ACC112 (cell line): Measurements from ENCODE around the gene EEF1G.
"Not testable (repeated sequence)": the region's sequence is repeated elsewhere in the genome, so short reads cannot be mapped to it uniquely, and the experiment has no call there.

Experiments used
- H2AFZ ChIP-seq: fragments of 200-600 bp; sonication (generic); one replicate; pipeline ENCODE4 v1.6.0; 2017; ENCODE audit warnings: antibody characterized with exemption, low read length; ENCODE audit not compliant: unreplicated experiment
- H3K27ac ChIP-seq: fragments of 200-600 bp; sonication (generic); 2 replicates; pipeline ENCODE4 v1.5.1; 2014; ENCODE audit warnings: low read depth, mild to moderate bottlenecking, antibody characterized with exemption, low read length, moderate library complexity
- H3K27me3 ChIP-seq: fragments of 200-600 bp; sonication (generic); 2 replicates; pipeline ENCODE4 v1.6.1; 2014; ENCODE audit warnings: mild to moderate bottlenecking, antibody characterized with exemption, low read length, moderate library complexity, mixed read lengths; ENCODE audit not compliant: insufficient read depth
- H3K36me3 ChIP-seq: fragments of 200-600 bp; sonication (generic); 2 replicates; pipeline ENCODE4 v1.6.1; 2016; ENCODE audit warnings: mild to moderate bottlenecking, antibody characterized with exemption, low read length, moderate library complexity, mixed read lengths; ENCODE audit not compliant: insufficient read depth
- H3K4me1 ChIP-seq: fragments of 200-600 bp; sonication (generic); one replicate; pipeline ENCODE4 v1.6.1; 2016; ENCODE audit warnings: low read length, mixed read lengths; ENCODE audit not compliant: insufficient read depth, unreplicated experiment, control insufficient read depth
- H3K4me3 ChIP-seq: fragments of 200-600 bp; sonication (generic); 2 replicates; pipeline ENCODE4 v1.5.1; 2014; ENCODE audit warnings: mild to moderate bottlenecking, low read depth, low read length
- H3K79me2 ChIP-seq: fragments of 200-600 bp; sonication (generic); one replicate; pipeline ENCODE4 v1.6.0; 2016; ENCODE audit warnings: low read length; ENCODE audit not compliant: control insufficient read depth, unreplicated experiment, insufficient read depth

EEF1G gene

DNA sequence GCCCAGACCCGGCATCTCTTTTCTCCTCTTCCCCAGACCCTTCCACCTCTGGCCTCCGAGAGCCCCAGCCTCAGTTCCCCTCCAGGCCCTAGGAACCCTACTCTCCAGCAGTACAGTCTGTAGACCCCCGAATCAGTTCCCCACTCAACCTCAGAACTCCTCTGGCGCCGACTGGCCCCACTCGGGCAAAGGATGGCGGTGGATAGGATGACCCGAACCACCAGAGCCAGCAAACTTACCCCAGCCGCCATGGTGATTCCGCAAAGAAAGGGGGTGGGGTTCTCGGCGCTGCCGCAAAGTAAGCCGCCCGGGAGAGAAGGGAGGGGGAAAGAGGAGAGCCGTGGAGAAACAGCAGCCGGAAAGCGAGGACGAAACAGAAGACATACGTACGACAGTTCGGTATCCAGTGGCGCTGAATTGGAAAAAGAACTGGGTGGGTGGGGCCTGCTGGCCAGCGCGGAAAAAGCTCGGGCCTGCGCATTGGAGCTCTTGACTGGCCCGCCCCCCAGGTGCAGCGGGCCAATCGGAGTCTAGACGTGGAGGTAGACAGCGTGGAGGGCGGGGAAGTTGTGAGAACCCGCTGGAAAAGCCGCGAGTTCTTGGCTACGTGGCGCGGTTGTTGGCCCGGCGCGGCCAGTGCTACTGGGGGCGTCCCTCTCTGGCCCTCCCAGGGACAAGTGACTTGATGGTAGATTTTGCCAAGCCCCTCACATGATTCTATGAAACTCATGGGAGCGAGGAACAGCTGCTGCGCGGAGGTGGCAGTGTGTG, at the start of gene EEF1G:
EEF1G (minus strand) TSS at position 300 of the 771 bp plus-strand sequence; CDS start at position 251, 49 bp downstream.
- peaks cover 23% of the 10 kb centered on the region; the same call in 1 of the 2 replicates for H3K36me3 ChIP-seq
- peak within 1 kb of the TSS; percentile 86 for H3K4me3 ChIP-seq
- peak within 1 kb of the TSS; percentile 80 for H3K27ac ChIP-seq
- peak within 1 kb of the TSS; percentile 49 for H2AFZ ChIP-seq
- peaks cover 73% of the 10 kb centered on the region for H3K79me2 ChIP-seq
- H3K4me1 ChIP-seq, result peaks cover 46% of the 10 kb centered on the region
- H3K27me3 ChIP-seq, result no peaks in the 10 kb centered on the region

- Histone ChIP-seq H3K27me3 (no peaks in the 10 kb centered on the region), H2AFZ (no peak overlapping the region), H3K4me3 (peak overlapping the region; percentile 85; the same call in 1 of the 2 replicates), H3K4me1 (peaks cover 13% of the 10 kb centered on the region), H3K36me3 (peaks cover 4% of the 10 kb centered on the region; the same call in 1 of the 2 replicates), H3K79me2 (peaks cover 4% of the 10 kb centered on the region), H3K27ac (peak overlapping the region; percentile 93)
Measured at GRCh38 chr11:62622476-62623089, 48.9 kb upstream of the EEF1G start.

DNA sequence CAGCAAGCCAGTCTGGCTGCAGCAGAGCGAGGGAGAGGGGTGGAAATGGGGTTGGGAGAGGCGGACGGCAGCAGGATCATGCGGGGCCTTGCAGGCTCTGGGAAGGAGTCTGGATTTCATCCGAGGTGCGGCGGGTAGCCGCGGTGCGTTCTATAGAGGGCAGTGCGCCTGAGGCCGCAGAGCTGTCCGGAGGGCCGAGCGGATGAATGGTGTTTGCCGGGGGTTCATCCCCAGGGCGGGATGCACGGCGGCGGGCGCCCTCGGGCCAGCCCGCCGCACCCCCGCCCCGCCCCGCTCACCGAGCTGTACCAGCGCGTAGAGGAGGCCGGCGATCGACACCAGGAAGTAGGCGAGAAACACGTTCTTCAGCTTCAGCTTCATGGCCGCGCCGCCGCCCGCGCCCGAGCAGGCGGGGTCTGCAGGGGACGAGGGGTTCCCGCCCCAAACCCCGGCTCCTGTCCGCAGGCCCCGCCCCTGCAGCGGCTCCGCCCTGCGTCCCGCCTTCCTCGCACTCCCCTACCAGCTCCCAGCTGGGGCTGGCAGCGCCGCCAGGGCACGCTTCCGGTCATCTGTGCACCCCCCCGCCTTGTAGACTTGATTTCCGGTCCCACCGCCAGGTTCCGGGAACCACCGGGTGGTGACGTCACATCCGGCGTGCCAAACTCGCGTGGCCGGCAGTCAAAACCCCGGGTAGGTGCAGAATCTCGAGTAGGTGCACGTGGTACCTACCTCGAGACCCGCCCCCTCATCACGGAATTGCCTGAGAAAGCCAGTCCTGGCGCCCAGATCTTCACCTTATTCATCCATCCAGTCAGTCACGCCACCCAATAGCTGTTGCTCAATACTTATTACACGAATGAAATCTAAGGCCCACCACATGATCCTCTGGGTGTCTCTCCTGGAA, 48.1 kb upstream of the EEF1G start, which contains the start of gene B3GAT3:
B3GAT3 (minus strand) TSS at position 420 of the 904 bp plus-strand sequence; CDS start at position 381, 39 bp downstream.
- Histone ChIP-seq H3K79me2 (peaks cover 4% of the 10 kb centered on the region), H3K4me1 (peaks cover 13% of the 10 kb centered on the region), H2AFZ (no peak within 1 kb of the TSS), H3K36me3 (peaks cover 4% of the 10 kb centered on the region; the same call in 1 of the 2 replicates), H3K27ac (peak within 1 kb of the TSS; percentile 93), H3K27me3 (no peaks in the 10 kb centered on the region), H3K4me3 (peak within 1 kb of the TSS; percentile 85)

DNA sequence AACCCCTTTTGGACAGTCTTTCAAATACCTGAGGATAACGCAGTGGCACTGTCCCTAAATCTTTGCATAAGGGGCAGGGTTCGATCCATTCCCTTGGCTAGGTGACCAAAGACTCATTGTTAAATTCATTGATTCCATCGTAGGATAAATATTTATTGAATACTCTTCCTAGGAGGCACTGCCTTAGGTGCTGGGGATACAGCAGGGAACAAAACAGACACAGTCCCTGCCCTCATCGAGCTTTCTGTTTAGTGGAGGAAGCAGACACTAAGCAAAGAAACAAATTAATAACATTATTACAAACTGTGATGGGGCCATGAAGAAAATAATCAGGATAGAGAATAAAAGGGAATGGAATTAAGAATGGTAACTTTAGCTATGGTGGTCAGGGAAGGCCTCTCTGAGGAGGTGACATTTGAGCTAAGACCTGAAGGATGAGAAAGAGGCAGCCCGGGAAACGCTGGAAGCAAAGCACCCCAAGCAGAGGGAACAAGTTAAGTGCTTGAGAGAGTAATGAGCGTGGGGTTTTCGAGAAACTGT, 47.4 kb upstream of the EEF1G start:
- peak overlapping the region; percentile 93 for H3K27ac ChIP-seq

GRCh38 chr11:62616957-62617356, 43.3 kb upstream of the EEF1G start:
- not testable (repeated sequence) for H3K79me2 ChIP-seq

More for the DNA sequence above, 47.4 kb upstream of the EEF1G start:
- no peaks in the 10 kb centered on the region for H3K27me3 ChIP-seq
- no peaks in the 10 kb centered on the region for H3K36me3 ChIP-seq
- H3K4me3 ChIP-seq, result peak overlapping the region; percentile 85
- peaks cover 4% of the 10 kb centered on the region for H3K79me2 ChIP-seq
- no peak overlapping the region for H2AFZ ChIP-seq
- H3K4me1 ChIP-seq, result peaks cover 13% of the 10 kb centered on the region

DNA sequence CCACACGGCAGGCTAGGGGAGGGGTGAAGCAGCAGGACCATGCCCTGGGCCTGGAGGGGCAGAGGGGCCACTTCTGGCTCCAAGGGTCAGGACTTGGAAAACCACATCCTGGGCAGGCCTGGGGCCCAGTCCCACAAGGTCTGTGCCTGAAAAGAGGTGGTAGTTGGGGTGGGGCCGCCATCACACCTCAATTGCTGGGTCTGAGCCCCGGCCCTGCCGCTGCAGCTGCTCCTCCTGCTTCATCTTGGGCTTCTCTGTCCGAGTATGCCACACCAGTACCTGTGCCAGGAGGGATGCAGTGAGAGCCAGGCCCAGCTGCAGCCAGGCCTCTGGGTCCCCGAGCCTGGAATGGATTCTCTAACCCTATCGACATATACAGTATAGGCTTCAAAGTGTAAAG, 41.8 kb upstream of the EEF1G start:
- Histone ChIP-seq H3K79me2 (peaks cover 10% of the 10 kb centered on the region), H3K4me3 (no peak overlapping the region), H2AFZ (no peak overlapping the region), H3K27ac (no peak overlapping the region), H3K27me3 (no peaks in the 10 kb centered on the region), H3K4me1 (peaks cover 24% of the 10 kb centered on the region), H3K36me3 (no peaks in the 10 kb centered on the region)

More at GRCh38 chr11:62616957-62617356, 43.3 kb upstream of the EEF1G start:
- H3K36me3 ChIP-seq, H3K4me3 ChIP-seq, H2AFZ ChIP-seq, H3K27ac ChIP-seq, H3K27me3 ChIP-seq: not testable (repeated sequence)
- H3K4me1 ChIP-seq, result peaks cover 20% of the 10 kb centered on the region

DNA sequence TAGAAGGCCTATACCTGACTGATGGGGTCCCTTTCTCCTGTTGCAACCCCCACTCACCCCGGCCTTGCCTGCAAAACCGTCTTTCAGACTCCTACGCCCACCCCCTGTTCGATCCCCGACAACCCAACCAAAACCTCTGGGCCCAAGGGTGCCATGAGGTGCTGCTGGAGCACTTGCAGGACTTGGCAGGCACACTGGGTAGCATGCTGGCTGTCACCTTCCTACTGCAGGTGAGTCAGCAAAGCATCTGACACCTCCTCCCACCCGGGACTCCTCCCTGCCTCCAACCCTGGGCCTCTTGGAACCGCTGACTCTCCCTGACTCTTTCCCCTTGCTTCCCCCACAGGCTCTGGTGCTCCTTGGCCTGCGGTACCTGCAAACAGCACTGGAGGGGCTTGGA, 40.6 kb upstream of the EEF1G start:
- Histone ChIP-seq H3K4me1 (peaks cover 20% of the 10 kb centered on the region), H3K4me3 (no peak overlapping the region), H2AFZ (no peak overlapping the region), H3K27ac (no peak overlapping the region), H3K79me2 (peaks cover 9% of the 10 kb centered on the region), H3K27me3 (no peaks in the 10 kb centered on the region), H3K36me3 (no peaks in the 10 kb centered on the region)

DNA sequence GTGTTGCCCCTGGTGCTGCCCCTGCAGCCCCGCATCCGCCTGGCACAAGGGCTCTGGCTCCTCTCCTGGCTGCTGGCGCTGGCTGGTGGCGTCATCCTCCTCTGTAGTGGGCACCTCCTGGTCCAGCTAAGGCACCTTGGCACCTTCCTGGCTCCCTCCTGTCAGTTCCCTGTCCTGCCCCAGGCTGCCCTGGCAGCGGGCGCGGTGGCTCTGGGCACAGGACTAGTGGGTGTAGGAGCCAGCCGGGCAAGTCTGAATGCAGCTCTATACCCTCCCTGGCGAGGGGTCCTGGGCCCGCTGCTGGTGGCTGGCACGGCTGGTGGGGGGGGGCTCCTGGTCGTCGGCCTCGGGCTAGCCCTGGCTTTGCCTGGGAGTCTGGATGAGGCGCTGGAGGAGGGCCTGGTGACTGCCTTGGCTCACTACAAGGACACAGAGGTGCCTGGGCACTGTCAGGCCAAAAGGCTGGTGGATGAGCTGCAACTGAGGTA, 39.6 kb upstream of the EEF1G start:
- Histone ChIP-seq H2AFZ (no peak overlapping the region), H3K36me3 (no peaks in the 10 kb centered on the region), H3K79me2 (peaks cover 8% of the 10 kb centered on the region), H3K4me3 (no peak overlapping the region), H3K27me3 (no peaks in the 10 kb centered on the region), H3K27ac (peak overlapping the region; percentile 56), H3K4me1 (peaks cover 20% of the 10 kb centered on the region)

DNA sequence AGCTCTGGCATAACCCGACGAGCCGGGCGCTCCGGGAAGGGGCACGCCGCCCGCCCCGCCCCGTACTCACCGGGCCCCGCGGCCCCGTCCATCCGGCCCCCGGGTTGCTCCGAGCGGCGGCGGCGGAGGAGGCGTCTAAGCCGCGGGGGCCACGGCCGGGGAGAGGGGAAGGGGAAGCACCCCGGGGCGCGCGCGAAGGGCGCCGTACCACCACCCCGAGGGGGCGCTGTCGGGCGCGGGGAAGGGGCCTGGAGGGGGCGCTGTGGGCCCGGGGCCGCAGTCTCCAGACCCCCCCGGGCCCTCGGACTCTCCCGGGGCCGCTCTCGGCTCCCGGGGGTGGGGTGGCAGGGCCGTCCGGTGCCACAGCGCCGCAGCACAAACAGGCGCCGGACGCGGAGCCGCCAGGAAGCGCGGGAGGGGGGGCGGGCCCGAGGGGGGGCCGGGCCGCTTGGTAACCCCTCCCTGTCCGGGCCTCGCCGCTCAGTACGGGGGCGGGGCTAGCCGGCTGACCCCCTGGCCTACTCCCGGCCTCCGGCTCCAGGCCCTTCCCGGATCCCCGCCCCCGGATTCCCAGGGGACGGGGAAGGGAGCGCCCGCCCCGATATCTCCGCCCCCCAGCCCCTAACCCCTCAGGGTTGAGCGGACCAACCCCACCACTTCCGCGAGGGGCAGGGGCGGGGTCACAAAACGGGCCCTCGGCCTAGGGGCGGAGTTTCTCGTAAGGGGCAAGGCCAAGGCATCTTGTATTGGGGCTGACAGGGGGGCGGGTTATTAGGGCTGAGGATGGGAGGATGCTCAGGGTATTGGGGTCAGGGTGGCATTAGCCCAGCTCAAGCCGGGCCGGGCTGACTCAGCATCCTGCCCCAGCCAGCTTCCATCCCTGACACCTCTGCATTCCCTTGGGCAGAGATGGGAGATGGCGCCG, 38.9 kb upstream of the EEF1G start, which contains the start of the genes EML3 and ROM1:
EML3 (minus strand) TSS at position 410 of the 925 bp plus-strand sequence; CDS start at position 92, 318 bp downstream.
ROM1 (plus strand) TSS at position 892 of the 925 bp plus-strand sequence; CDS start at position 917, 25 bp downstream.
- peak within 1 kb of the TSS; percentile 82 for H3K4me3 ChIP-seq
- peaks cover 20% of the 10 kb centered on the region for H3K4me1 ChIP-seq
- peak within 1 kb of the TSS; percentile 4 for H2AFZ ChIP-seq
- peaks cover 8% of the 10 kb centered on the region for H3K79me2 ChIP-seq
- H3K36me3 ChIP-seq, result no peaks in the 10 kb centered on the region
- peak within 1 kb of the TSS; percentile 56 for H3K27ac ChIP-seq
- H3K27me3 ChIP-seq, result no peaks in the 10 kb centered on the region
